ENCODE results near the gene ESRRA.

ESRRA gene

GRCh38 chr11:64333556-64333955, 28.2 kb downstream of the ESRRA start:
- no peak for DNase-seq
- H3K4me3 ChIP-seq (ENCODE audit: insufficient read depth in 1 of 2, low read depth in 1 of 2, low read length in 2 of 2): no peak overlapping the region
- no peak overlapping the region for H2BK120ac ChIP-seq (ENCODE audit: low read depth, low read length)
- no peak overlapping the region for H4K91ac ChIP-seq (ENCODE audit: low read length)
- H2AK5ac ChIP-seq (ENCODE audit: low read length, severe bottlenecking): no peak overlapping the region
- no peaks in the 10 kb centered on the region for H3K27me3 ChIP-seq (ENCODE audit: control insufficient read depth in 1 of 2, insufficient read depth in 1 of 2, low read length in 2 of 2)
- peak overlapping the region; percentile 55 for H4K8ac ChIP-seq (ENCODE audit: low read length)
- no peak overlapping the region for H2BK12ac ChIP-seq (ENCODE audit: low read length in 2 of 2)
- H3K79me1 ChIP-seq (replicated peaks; ENCODE audit: low read length, poor library complexity, severe bottlenecking): no peaks in the 10 kb centered on the region
- H3K4ac ChIP-seq (ENCODE audit: low read depth in 1 of 2, low read length in 2 of 2): no peak overlapping the region
- H3K9ac ChIP-seq (ENCODE audit: low read length): no peak overlapping the region
- H3K9me3 ChIP-seq (ENCODE audit: control insufficient read depth, low read length): no peaks in the 10 kb centered on the region
- no peak overlapping the region for H3K27ac ChIP-seq (ENCODE audit: low read length, poor library complexity, severe bottlenecking)
- H3K4me2 ChIP-seq (ENCODE audit: low read length, poor library complexity, severe bottlenecking): no peak overlapping the region
- no peak overlapping the region for H2AFZ ChIP-seq (ENCODE audit: low read depth, low read length)
- WGBS: 98% methylated on average over 8 of the region's 8 CpGs
- no peak overlapping the region for H3K14ac ChIP-seq (ENCODE audit: low read length in 2 of 2)
- no peaks in the 10 kb centered on the region for H3K36me3 ChIP-seq (ENCODE audit: control insufficient read depth in 1 of 2, insufficient read depth in 2 of 2, low read depth in 1 of 2, low read length in 2 of 2)
- no peak overlapping the region for H3K18ac ChIP-seq (ENCODE audit: low read depth in 1 of 2, low read length in 2 of 2)
- peaks cover 21% of the 10 kb centered on the region for H3K4me1 ChIP-seq (ENCODE audit: control insufficient read depth, insufficient read depth, low read depth, low read length)
- H2BK5ac ChIP-seq (ENCODE audit: low read depth, low read length, poor library complexity, severe bottlenecking): no peak overlapping the region
- no peak overlapping the region for H3K23ac ChIP-seq (ENCODE audit: low read length in 2 of 2)
- no peak overlapping the region for H2BK15ac ChIP-seq (ENCODE audit: low read depth, poor library complexity, severe bottlenecking)

DNA sequence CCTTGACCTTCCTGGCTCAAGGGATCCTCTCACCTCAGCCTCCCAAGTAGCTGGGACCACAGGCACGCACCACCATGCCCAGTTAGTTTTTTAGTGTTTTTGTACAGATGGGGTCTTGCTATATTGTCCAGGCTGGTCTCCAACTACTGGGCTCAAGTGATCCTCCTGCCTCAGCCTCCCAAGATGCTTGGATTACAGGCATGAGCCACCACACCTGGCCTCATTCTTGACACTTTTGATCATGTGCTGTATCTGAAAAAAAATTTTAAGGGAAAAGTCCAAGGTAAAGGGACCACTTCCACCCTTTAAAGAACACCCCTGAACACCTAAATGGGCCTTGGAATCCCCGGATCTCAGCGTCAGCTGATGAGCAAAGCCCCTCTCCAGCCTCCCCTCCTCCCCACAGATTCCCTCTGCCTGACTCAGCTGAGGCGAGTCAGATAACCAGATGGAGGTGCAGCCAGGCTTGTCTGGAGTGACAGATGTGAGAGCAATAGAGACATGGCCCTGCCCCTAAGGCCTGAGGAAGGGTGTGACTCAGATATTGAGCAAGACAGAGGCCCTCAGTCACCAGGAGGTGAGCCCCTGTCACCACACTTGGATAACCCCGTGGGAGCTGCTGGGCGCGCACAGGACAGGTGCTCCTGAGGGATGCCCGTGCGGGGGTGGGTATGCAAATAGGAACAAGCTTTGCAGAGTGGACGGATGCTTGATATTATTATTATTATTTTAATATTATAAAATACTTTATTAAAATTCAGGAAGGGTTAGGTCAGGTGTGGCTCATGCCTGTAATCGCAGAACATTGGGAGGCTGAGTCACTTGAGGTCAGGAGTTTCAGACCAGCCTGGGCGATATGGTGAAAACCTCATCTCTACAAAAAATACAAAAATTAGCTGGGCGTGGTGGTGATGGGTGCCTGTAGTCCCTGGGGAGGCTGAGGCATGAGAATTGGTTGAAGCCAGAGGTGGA, 29.7 kb downstream of the ESRRA start:
- Histone ChIP-seq H4K8ac (ENCODE audit: low read length) (no peak overlapping the region), H3K23ac (ENCODE audit: low read length in 2 of 2) (no peak overlapping the region), H2BK120ac (ENCODE audit: low read depth, low read length) (no peak overlapping the region), H2AK5ac (ENCODE audit: low read length, severe bottlenecking) (no peak overlapping the region), H3K9ac (ENCODE audit: low read length) (no peak overlapping the region), H3K14ac (ENCODE audit: low read length in 2 of 2) (no peak overlapping the region), H2BK5ac (ENCODE audit: low read depth, low read length, poor library complexity, severe bottlenecking) (no peak overlapping the region), H3K27ac (ENCODE audit: low read length, poor library complexity, severe bottlenecking) (peak overlapping the region; percentile 62), H3K18ac (ENCODE audit: low read depth in 1 of 2, low read length in 2 of 2) (no peak overlapping the region), H3K27me3 (ENCODE audit: control insufficient read depth in 1 of 2, insufficient read depth in 1 of 2, low read length in 2 of 2) (no peaks in the 10 kb centered on the region), H3K4me1 (ENCODE audit: control insufficient read depth, insufficient read depth, low read depth, low read length) (peaks cover 21% of the 10 kb centered on the region), H4K91ac (ENCODE audit: low read length) (no peak overlapping the region), H2AFZ (ENCODE audit: low read depth, low read length) (no peak overlapping the region), H3K36me3 (ENCODE audit: control insufficient read depth in 1 of 2, insufficient read depth in 2 of 2, low read depth in 1 of 2, low read length in 2 of 2) (no peaks in the 10 kb centered on the region), H3K79me1 (replicated peaks; ENCODE audit: low read length, poor library complexity, severe bottlenecking) (no peaks in the 10 kb centered on the region), H3K9me3 (ENCODE audit: control insufficient read depth, low read length) (no peaks in the 10 kb centered on the region), H3K4ac (ENCODE audit: low read depth in 1 of 2, low read length in 2 of 2) (no peak overlapping the region), H2BK15ac (ENCODE audit: low read depth, poor library complexity, severe bottlenecking) (no peak overlapping the region), H3K4me2 (ENCODE audit: low read length, poor library complexity, severe bottlenecking) (no peak overlapping the region), H2BK12ac (ENCODE audit: low read length in 2 of 2) (peak overlapping the region in 1 of 2 experiments; percentile 25), H3K4me3 (ENCODE audit: insufficient read depth in 1 of 2, low read depth in 1 of 2, low read length in 2 of 2) (no peak overlapping the region)
- DNase-seq: peak; percentile 92
- WGBS: 12% methylated on average over 6 of the region's 13 CpGs

DNA sequence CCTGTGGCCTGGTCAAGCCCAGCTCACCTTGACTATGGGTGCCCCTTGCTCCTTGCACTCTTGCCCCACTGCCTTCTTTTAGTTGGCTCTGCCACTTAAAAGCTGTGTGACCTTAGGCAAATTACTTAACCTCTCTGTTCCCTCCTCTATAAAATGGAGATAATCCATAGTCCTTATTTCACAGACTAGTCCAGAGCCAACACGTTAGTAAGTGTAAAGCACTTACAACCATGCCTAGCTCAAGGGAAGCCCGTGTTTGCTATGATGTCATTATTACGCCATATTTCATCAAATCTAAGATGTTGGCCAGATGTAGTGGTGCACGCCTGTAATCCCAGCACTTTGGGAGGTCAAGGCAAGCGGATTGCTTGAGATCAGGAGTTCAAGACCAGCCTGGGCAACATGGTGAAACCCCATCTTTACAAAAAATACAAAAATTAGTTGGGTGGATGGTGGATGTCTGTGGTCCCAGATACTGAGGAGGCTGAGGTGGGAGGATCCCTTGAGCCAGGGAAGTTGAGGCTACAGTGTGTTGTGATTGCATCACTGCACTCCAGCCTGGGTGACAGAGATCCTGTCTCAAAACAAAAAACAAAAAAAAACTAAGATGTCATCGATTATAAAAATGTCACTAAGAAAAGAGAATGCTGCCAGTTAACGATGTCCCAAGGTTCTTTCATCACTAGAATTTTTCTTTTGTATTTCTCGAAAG, 32.4 kb downstream of the ESRRA start:
- H3K23ac ChIP-seq (ENCODE audit: low read length in 2 of 2): no peak overlapping the region

GRCh38 chr11:64338716-64339115, 33.4 kb downstream of the ESRRA start:
- no peak overlapping the region for H3K4me2 ChIP-seq (ENCODE audit: low read length, poor library complexity, severe bottlenecking)
- H3K79me1 ChIP-seq (replicated peaks; ENCODE audit: low read length, poor library complexity, severe bottlenecking): no peaks in the 10 kb centered on the region
- no peak overlapping the region for H2BK15ac ChIP-seq (ENCODE audit: low read depth, poor library complexity, severe bottlenecking)
- no peak overlapping the region for H2AFZ ChIP-seq (ENCODE audit: low read depth, low read length)
- H3K27me3 ChIP-seq (ENCODE audit: control insufficient read depth in 1 of 2, insufficient read depth in 1 of 2, low read length in 2 of 2): peaks cover 0 to 13% of the 10 kb centered on the region in 2 experiments
- H3K23ac ChIP-seq (ENCODE audit: low read length in 2 of 2): no peak overlapping the region
- WGBS: 91% methylated on average over 8 of the region's 8 CpGs
- no peak overlapping the region for H3K14ac ChIP-seq (ENCODE audit: low read length in 2 of 2)
- no peak for DNase-seq
- H3K9ac ChIP-seq (ENCODE audit: low read length): no peak overlapping the region
- H2BK12ac ChIP-seq (ENCODE audit: low read length in 2 of 2): no peak overlapping the region
- no peak overlapping the region for H2BK5ac ChIP-seq (ENCODE audit: low read depth, low read length, poor library complexity, severe bottlenecking)
- no peak overlapping the region for H4K91ac ChIP-seq (ENCODE audit: low read length)
- H3K27ac ChIP-seq (ENCODE audit: low read length, poor library complexity, severe bottlenecking): no peak overlapping the region
- no peaks in the 10 kb centered on the region for H3K36me3 ChIP-seq (ENCODE audit: control insufficient read depth in 1 of 2, insufficient read depth in 2 of 2, low read depth in 1 of 2, low read length in 2 of 2)
- no peaks in the 10 kb centered on the region for H3K9me3 ChIP-seq (ENCODE audit: control insufficient read depth, low read length)
- H3K4me3 ChIP-seq (ENCODE audit: insufficient read depth in 1 of 2, low read depth in 1 of 2, low read length in 2 of 2): no peak overlapping the region
- H2AK5ac ChIP-seq (ENCODE audit: low read length, severe bottlenecking): peak overlapping the region; percentile 47
- no peak overlapping the region for H3K18ac ChIP-seq (ENCODE audit: low read depth in 1 of 2, low read length in 2 of 2)
- peaks cover 24% of the 10 kb centered on the region for H3K4me1 ChIP-seq (ENCODE audit: control insufficient read depth, insufficient read depth, low read depth, low read length)
- no peak overlapping the region for H2BK120ac ChIP-seq (ENCODE audit: low read depth, low read length)
- H3K4ac ChIP-seq (ENCODE audit: low read depth in 1 of 2, low read length in 2 of 2): no peak overlapping the region
- H4K8ac ChIP-seq (ENCODE audit: low read length): no peak overlapping the region

More for the DNA sequence above, 32.4 kb downstream of the ESRRA start:
- peaks cover 19% of the 10 kb centered on the region for H3K4me1 ChIP-seq (ENCODE audit: control insufficient read depth, insufficient read depth, low read depth, low read length)
- H3K27me3 ChIP-seq (ENCODE audit: control insufficient read depth in 1 of 2, insufficient read depth in 1 of 2, low read length in 2 of 2): peaks cover 0 to 13% of the 10 kb centered on the region in 2 experiments
- H3K4ac ChIP-seq (ENCODE audit: low read depth in 1 of 2, low read length in 2 of 2): no peak overlapping the region
- WGBS: 90% methylated on average over 7 of the region's 8 CpGs
- no peak overlapping the region for H2BK120ac ChIP-seq (ENCODE audit: low read depth, low read length)
- no peaks in the 10 kb centered on the region for H3K9me3 ChIP-seq (ENCODE audit: control insufficient read depth, low read length)
- no peak overlapping the region for H2BK12ac ChIP-seq (ENCODE audit: low read length in 2 of 2)
- H4K91ac ChIP-seq (ENCODE audit: low read length): no peak overlapping the region
- H3K4me3 ChIP-seq (ENCODE audit: insufficient read depth in 1 of 2, low read depth in 1 of 2, low read length in 2 of 2): no peak overlapping the region
- H3K9ac ChIP-seq (ENCODE audit: low read length): no peak overlapping the region
- H3K36me3 ChIP-seq (ENCODE audit: control insufficient read depth in 1 of 2, insufficient read depth in 2 of 2, low read depth in 1 of 2, low read length in 2 of 2): no peaks in the 10 kb centered on the region
- peak overlapping the region; percentile 16 for H4K8ac ChIP-seq (ENCODE audit: low read length)
- no peak overlapping the region for H3K18ac ChIP-seq (ENCODE audit: low read depth in 1 of 2, low read length in 2 of 2)
- no peaks in the 10 kb centered on the region for H3K79me1 ChIP-seq (replicated peaks; ENCODE audit: low read length, poor library complexity, severe bottlenecking)
- H3K14ac ChIP-seq (ENCODE audit: low read length in 2 of 2): no peak overlapping the region
- DNase-seq: no peak
- no peak overlapping the region for H2BK5ac ChIP-seq (ENCODE audit: low read depth, low read length, poor library complexity, severe bottlenecking)
- no peak overlapping the region for H2BK15ac ChIP-seq (ENCODE audit: low read depth, poor library complexity, severe bottlenecking)
- H3K27ac ChIP-seq (ENCODE audit: low read length, poor library complexity, severe bottlenecking): no peak overlapping the region
- no peak overlapping the region for H2AFZ ChIP-seq (ENCODE audit: low read depth, low read length)
- no peak overlapping the region for H3K4me2 ChIP-seq (ENCODE audit: low read length, poor library complexity, severe bottlenecking)
- H2AK5ac ChIP-seq (ENCODE audit: low read length, severe bottlenecking): no peak overlapping the region

Measured in mesenchymal stem cell (in vitro differentiated cells and primary cell).